HG02678 (cell line): Measurements from ENCODE around the gene PCDHB8.
"Not testable (repeated sequence)": the region's sequence is repeated elsewhere in the genome, so short reads cannot be mapped to it uniquely, and the experiment has no call there.

ENCODE experiments used
- ATAC-seq: cut with Tn5 transposase; IDR thresholded peaks from one replicate; pipeline ENCODE4 v1.9.1; 2021; ENCODE audit warnings: mild to moderate bottlenecking, moderate library complexity; ENCODE audit not compliant: unreplicated experiment

Gene PCDHB8

DNA sequence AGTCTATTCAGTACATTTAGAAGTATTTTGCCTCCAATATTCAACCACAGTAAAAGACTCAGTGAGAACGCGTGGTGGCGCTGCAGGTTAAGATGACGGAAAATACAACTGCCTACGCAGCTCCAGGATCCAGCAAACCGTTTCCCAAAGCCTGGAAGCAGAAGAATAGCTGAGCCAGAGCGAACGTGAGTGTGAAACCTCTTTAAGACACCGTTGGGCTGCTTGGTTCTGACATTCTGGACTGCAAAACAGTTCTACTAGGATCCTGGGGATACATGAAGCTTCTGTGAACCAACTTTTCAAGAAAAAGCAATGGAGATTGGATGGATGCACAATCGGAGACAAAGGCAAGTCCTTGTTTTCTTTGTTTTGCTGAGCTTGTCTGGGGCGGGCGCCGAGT, 4.7 kb downstream of the PCDHB8 start, which contains the start of gene PCDHB16:
Gene PCDHB16, plus strand, starts transcription at position 140 of the 400 bp plus-strand sequence. Its CDS starts 173 bp downstream, at position 313.
- no peak for ATAC-seq

DNA sequence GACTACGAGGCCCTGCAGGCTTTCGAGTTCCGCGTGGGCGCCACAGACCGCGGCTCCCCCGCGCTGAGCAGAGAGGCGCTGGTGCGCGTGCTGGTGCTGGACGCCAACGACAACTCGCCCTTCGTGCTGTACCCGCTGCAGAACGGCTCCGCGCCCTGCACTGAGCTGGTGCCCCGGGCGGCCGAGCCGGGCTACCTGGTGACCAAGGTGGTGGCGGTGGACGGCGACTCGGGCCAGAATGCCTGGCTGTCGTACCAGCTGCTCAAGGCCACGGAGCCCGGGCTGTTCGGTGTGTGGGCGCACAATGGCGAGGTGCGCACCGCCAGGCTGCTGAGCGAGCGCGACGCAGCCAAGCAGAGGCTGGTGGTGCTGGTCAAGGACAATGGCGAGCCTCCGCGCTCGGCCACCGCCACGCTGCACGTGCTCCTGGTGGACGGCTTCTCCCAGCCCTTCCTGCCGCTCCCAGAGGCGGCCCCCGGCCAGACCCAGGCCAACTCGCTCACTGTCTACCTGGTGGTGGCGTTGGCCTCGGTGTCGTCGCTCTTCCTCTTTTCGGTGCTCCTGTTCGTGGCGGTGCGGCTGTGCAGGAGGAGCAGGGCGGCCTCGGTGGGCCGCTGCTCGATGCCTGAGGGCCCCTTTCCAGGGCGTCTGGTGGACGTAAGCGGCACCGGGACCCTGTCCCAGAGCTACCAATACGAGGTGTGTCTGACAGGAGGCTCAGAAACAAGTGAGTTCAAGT, 6.7 kb downstream of the PCDHB8 start:
- ATAC-seq: not testable (repeated sequence)

DNA sequence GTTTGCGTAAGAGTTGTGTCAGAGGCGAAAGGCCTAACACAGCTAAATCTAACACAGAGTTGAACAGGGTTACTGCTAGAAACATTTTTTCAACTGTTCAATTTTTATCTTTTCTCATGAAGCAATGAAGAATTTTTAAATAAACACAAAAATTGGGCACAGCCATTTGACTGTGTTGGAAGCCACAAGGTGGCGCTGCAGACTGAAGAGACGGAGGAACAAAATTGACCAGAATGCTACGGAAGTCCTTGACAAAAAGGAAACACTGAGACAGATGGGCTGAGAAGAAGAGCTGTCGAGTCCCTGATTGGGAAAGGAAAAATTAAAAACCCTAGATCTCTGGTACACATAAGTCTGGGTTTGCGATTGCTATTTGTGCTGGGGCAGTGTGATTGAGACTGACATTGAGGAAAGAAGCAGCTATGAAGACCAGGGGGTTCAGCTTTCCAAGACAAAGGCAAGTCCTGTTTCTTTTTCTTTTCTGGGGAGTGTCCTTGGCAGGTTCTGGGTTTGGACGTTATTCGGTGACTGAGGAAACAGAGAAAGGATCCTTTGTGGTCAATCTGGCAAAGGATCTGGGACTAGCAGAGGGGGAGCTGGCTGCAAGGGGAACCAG, 9.4 kb downstream of the PCDHB8 start, which contains the start of gene PCDHB9:
Gene PCDHB9, plus strand, starts transcription at position 265 of the 616 bp plus-strand sequence. Its CDS starts 158 bp downstream, at position 423.
- no peak for ATAC-seq

DNA sequence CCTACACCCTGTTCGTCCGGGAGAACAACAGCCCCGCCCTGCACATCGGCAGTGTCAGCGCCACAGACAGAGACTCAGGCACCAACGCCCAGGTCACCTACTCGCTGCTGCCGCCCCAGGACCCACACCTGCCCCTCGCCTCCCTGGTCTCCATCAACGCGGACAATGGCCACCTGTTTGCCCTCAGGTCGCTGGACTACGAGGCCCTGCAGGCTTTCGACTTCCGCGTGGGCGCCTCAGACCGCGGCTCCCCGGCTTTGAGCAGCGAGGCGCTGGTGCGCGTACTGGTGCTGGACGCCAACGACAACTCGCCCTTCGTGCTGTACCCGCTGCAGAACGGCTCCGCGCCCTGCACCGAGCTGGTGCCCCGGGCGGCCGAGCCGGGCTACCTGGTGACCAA, 11.1 kb downstream of the PCDHB8 start:
- not testable (repeated sequence) for ATAC-seq

DNA sequence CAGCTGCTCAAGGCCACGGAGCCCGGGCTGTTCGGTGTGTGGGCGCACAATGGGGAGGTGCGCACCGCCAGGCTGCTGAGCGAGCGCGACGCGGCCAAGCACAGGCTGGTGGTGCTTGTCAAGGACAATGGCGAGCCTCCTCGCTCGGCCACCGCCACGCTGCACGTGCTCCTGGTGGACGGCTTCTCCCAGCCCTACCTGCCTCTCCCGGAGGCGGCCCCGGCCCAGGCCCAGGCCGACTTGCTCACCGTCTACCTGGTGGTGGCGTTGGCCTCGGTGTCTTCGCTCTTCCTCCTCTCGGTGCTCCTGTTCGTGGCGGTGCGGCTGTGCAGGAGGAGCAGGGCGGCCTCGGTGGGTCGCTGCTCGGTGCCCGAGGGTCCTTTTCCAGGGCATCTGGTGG, 11.5 kb downstream of the PCDHB8 start:
- ATAC-seq: not testable (repeated sequence)

DNA sequence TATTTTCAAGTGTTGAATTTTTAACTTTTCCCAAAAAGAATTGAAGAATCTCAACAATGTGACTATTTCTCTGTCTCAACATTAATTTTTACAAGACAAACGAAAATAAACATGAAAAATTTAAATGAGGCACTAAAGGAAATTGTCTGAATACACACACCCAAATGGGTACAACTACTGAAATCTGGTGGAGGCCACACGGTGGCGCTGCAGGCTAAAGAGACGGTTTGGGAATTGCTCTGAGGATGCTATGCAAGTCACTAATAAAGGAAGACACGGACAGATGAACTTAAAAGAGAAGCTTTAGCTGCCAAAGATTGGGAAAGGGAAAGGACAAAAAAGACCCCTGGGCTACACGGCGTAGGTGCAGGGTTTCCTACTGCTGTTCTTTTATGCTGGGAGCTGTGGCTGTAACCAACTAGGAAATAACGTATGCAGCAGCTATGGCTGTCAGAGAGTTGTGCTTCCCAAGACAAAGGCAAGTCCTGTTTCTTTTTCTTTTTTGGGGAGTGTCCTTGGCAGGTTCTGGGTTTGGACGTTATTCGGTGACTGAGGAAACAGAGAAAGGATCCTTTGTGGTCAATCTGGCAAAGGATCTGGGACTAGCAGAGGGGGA, 14.6 kb downstream of the PCDHB8 start, which contains the start of gene PCDHB10:
Gene PCDHB10, plus strand, starts transcription at position 244 of the 616 bp plus-strand sequence. Its CDS starts 200 bp downstream, at position 444.
- ATAC-seq: no peak

DNA sequence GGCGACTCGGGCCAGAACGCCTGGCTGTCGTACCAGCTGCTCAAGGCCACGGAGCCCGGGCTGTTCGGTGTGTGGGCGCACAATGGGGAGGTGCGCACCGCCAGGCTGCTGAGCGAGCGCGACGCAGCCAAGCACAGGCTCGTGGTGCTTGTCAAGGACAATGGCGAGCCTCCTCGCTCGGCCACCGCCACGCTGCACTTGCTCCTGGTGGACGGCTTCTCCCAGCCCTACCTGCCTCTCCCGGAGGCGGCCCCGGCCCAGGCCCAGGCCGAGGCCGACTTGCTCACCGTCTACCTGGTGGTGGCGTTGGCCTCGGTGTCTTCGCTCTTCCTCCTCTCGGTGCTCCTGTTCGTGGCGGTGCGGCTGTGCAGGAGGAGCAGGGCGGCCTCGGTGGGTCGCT, 16.7 kb downstream of the PCDHB8 start:
- not testable (repeated sequence) for ATAC-seq

DNA sequence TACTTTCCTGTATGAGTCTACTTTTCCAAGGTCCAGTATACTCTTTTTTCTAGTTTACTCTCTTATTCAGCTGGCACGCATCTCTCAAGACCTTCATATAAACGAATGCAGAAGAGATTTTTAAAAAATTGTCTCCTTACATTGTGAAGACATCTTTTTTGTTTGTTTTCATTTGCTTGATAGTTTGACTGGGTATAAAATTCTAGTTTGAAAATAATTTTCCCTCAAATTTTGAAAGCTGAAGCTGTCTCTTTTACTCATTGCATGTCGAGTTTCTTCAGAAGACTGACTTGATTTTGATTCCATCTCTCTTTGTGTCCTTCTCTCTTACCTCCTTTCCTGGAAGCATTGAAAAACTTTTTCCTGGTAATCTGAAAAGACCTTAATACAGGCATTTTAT, 18.8 kb downstream of the PCDHB8 start:
- ATAC-seq: no peak

DNA sequence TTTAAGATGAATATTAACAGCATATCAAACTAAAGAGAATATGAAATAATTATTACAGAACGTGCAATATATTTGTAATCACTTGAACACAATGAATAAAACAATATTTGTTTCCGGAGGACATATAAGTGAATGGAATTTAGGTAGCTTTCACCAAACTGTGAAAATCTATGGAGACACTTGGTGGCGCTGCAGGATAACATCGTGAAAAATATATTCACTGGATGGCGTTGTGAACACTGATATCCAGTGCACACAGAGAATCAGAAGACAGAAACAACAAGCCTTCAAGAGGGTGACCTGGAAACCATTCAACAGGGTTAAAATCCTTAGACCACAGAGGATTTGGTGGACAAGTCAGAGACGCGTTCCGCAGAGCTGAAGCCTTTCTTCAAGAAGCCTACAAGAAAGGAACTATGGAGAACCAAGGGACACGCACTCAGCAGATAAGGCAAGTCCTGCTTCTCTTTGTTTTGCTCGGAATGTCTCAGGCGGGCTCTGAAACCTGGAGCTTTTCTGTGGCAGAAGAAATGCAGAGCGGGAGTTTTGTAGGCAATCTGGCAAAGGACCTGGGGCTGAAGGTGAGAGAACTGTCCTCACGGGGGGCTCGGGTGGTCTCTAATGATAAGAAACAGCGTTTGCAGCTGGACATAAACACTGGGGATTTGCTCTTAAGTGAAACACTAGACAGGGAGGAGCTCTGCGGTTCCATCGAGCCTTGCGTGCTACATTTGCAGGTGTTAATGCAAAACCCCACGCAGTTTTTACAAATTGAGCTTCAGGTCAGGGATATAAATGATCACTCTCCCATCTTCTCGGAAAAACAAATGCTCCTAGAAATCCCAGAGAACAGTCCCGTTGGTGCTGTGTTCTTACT, 22.0 kb downstream of the PCDHB8 start, which contains the start of gene PCDHB11:
Gene PCDHB11, plus strand, starts transcription at position 269 of the 877 bp plus-strand sequence. Its CDS starts 148 bp downstream, at position 417.
- no peak for ATAC-seq

DNA sequence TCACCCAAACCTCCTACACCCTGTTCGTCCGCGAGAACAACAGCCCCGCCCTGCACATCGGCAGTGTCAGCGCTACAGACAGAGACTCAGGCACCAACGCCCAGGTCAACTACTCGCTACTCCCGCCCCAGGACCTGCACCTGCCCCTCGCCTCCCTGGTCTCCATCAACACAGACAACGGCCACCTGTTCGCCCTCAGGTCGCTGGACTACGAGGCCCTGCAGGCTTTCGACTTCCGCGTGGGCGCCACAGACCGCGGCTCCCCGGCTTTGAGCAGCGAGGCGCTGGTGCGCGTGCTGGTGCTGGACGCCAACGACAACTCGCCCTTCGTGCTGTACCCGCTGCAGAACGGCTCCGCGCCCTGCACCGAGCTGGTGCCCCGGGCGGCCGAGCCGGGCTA, 23.5 kb downstream of the PCDHB8 start:
- ATAC-seq: not testable (repeated sequence)

DNA sequence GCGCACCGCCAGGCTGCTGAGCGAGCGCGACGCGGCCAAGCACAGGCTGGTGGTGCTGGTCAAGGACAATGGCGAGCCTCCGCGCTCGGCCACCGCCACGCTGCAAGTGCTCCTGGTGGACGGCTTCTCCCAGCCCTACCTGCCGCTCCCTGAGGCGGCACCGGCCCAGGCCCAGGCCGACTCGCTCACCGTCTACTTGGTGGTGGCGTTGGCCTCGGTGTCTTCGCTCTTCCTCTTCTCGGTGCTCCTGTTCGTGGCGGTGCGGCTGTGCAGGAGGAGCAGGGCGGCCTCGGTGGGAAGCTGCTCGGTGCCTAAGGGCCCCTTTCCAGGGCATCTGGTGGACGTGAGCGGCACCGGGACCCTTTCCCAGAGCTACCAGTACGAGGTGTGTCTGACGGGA, 24.1 kb downstream of the PCDHB8 start:
- not testable (repeated sequence) for ATAC-seq

DNA sequence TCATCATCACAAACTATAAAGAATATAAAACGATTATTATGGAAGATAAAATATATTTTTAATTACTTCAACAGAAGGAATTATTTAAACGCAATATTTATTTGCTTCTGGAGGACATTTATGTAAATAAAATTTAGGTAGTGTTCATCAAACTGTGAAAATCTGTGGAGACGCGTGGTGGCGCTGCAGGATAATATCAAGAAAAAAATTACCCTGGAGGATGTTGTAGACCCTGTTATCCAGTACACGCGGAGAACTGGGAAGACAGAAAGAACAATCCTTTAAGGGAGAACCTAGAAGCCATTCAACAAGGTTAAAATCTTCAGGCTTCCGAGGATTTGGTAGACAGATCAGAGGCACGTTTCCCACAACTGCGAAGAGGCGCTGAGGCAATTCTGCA, 30.9 kb downstream of the PCDHB8 start, which contains the start of gene PCDHB12:
Gene PCDHB12, plus strand, starts transcription at position 242 of the 400 bp plus-strand sequence. CDS start 189 bp downstream, outside the sequence.
- ATAC-seq: no peak

DNA sequence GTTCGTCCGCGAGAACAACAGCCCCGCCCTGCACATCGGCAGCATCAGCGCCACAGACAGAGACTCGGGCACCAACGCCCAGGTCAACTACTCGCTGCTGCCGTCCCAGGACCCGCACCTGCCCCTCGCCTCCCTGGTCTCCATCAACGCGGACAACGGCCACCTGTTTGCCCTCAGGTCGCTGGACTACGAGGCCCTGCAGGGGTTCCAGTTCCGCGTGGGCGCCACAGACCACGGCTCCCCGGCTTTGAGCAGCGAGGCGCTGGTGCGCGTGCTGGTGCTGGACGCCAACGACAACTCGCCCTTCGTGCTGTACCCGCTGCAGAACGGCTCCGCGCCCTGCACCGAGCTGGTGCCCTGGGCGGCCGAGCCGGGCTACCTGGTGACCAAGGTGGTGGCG, 32.7 kb downstream of the PCDHB8 start:
- not testable (repeated sequence) for ATAC-seq

DNA sequence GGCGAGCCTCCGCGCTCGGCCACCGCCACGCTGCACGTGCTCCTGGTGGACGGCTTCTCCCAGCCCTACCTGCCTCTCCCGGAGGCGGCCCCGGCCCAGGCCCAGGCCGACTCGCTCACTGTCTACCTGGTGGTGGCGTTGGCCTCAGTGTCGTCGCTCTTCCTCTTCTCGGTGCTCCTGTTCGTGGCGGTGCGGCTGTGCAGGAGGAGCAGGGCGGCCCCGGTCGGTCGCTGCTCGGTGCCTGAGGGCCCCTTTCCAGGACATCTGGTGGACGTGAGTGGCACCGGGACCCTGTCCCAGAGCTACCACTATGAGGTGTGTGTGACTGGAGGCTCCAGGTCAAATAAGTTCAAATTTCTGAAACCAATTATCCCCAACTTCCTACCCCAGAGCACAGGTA, 33.3 kb downstream of the PCDHB8 start:
- ATAC-seq: not testable (repeated sequence)

DNA sequence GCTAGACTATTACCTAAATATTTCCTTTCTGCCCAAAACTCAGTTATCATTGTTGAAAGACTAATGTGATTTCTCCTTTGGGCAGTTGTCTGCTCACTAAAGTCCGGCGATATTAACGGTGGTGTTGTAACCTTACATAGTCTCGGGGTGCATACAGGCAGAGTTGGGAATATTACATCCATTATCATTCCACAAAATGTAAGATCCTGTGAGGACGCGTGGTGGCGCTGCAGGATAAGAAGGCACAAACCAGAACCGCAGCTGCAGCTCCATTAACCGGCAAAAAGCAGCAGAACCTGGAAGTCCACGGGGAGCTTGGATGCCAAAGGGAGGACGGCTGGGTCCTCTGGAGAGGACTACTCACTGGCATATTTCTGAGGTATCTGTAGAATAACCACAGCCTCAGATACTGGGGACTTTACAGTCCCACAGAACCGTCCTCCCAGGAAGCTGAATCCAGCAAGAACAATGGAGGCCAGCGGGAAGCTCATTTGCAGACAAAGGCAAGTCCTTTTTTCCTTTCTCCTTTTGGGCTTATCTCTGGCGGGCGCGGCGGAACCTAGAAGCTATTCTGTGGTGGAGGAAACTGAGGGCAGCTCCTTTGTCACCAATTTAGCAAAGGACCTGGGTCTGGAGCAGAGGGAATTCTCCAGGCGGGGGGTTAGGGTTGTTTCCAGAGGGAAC, 36.2 kb downstream of the PCDHB8 start, which contains the start of gene PCDHB13:
Gene PCDHB13, plus strand, starts transcription at position 264 of the 684 bp plus-strand sequence. Its CDS starts 205 bp downstream, at position 469.
- ATAC-seq: not testable (repeated sequence)

DNA sequence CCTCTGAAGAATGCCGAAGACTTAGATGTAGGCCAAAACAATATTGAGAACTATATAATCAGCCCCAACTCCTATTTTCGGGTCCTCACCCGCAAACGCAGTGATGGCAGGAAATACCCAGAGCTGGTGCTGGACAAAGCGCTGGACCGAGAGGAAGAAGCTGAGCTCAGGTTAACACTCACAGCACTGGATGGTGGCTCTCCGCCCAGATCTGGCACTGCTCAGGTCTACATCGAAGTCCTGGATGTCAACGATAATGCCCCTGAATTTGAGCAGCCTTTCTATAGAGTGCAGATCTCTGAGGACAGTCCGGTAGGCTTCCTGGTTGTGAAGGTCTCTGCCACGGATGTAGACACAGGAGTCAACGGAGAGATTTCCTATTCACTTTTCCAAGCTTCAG, 37.0 kb downstream of the PCDHB8 start:
- not testable (repeated sequence) for ATAC-seq

DNA sequence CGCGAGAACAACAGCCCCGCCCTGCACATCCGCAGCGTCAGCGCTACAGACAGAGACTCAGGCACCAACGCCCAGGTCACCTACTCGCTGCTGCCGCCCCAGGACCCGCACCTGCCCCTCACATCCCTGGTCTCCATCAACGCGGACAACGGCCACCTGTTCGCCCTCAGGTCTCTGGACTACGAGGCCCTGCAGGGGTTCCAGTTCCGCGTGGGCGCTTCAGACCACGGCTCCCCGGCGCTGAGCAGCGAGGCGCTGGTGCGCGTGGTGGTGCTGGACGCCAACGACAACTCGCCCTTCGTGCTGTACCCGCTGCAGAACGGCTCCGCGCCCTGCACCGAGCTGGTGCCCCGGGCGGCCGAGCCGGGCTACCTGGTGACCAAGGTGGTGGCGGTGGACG, 37.9 kb downstream of the PCDHB8 start:
- not testable (repeated sequence) for ATAC-seq

DNA sequence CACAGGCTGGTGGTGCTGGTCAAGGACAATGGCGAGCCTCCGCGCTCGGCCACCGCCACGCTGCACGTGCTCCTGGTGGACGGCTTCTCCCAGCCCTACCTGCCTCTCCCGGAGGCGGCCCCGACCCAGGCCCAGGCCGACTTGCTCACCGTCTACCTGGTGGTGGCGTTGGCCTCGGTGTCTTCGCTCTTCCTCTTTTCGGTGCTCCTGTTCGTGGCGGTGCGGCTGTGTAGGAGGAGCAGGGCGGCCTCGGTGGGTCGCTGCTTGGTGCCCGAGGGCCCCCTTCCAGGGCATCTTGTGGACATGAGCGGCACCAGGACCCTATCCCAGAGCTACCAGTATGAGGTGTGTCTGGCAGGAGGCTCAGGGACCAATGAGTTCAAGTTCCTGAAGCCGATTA, 38.4 kb downstream of the PCDHB8 start:
- not testable (repeated sequence) for ATAC-seq

DNA sequence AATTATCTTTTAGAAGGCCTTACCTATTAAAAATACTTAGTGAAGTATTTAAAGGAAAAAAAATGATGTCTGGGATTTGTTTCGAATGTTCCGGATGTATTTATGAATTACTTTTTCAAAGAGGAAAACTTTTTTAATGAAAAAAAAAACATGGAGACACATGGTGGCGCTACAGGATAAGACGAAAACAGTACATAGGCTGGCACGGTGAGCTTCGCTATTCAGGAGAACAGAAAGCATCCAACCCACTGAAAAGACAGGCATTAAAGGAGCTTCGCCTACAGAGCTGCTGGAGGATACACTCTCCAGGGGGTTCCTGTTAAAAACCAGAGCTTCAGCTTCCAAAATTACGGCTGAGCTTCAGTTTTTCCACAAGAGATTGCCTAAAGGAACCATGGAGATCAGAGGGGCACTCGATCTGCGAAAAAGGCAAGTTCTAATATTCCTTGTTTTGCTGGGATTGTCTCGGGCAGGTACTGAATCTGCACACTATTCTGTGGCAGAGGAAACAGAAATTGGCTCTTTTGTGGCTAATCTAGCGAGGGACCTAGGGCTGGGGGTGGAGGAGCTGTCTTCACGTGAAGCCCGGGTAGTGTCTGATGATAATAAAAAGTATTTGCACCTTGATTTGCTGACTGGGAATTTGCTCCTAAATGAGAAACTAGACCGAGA, 45.7 kb downstream of the PCDHB8 start, which contains the start of gene PCDHB14:
Gene PCDHB14, plus strand, starts transcription at position 232 of the 672 bp plus-strand sequence. Its CDS starts 163 bp downstream, at position 395.
- ATAC-seq: no peak
